NCI-H1092 (cell line): ENCODE measurements around the gene NPY1R.
A peak's percentile ranks its signal among the peaks of the same experiment; 100 is the strongest.

Experiments used
- DNase-seq: peaks from one replicate; lab custom pipeline; 2025; lab: John Stamatoyannopoulos, UW

The NPY1R gene

GRCh38 chr4:163332526-163333406, at the start of gene NPY1R:
Gene NPY1R, minus strand, starts transcription at chr4:163332596. Its CDS starts 6,042 bp downstream, at chr4:163326554.
- peak; percentile 32 for DNase-seq

GRCh38 chr4:163380703-163381102, 48.3 kb upstream of the NPY1R start:
- DNase-seq, result no peak

GRCh38 chr4:163378661-163379060, 46.3 kb upstream of the NPY1R start:
- DNase-seq, result no peak

GRCh38 chr4:163372029-163372428, 39.6 kb upstream of the NPY1R start:
- no peak for DNase-seq

- no peak for DNase-seq
Measured at GRCh38 chr4:163367651-163368050, 35.3 kb upstream of the NPY1R start.

GRCh38 chr4:163356104-163356503, 23.7 kb upstream of the NPY1R start:
- no peak for DNase-seq

GRCh38 chr4:163353054-163353453, 20.7 kb upstream of the NPY1R start:
- no peak for DNase-seq

GRCh38 chr4:163350672-163351071, 18.3 kb upstream of the NPY1R start:
- DNase-seq, result no peak

GRCh38 chr4:163344147-163345125, 12.0 kb upstream of the NPY1R start:
- DNase-seq, result no peak

GRCh38 chr4:163343604-163344146, 11.3 kb upstream of the NPY1R start, which contains the start of gene NPY5R:
Gene NPY5R, plus strand, starts transcription at chr4:163343892. Its CDS starts 6,382 bp downstream, at chr4:163350274.
- no peak for DNase-seq

- no peak for DNase-seq
Measured at GRCh38 chr4:163335384-163335783, 3.0 kb upstream of the NPY1R start.

GRCh38 chr4:163331629-163332376, 593 bp downstream of the NPY1R start:
- DNase-seq, result no peak

- DNase-seq, result no peak
Measured at GRCh38 chr4:163330916-163331628, 1.3 kb downstream of the NPY1R start.

- DNase-seq, result no peak
Measured at GRCh38 chr4:163317110-163317509, 15.3 kb downstream of the NPY1R start.

- no peak for DNase-seq
Measured at GRCh38 chr4:163309466-163309865, 22.9 kb downstream of the NPY1R start.

GRCh38 chr4:163303069-163303468, 29.3 kb downstream of the NPY1R start:
- DNase-seq, result no peak

- DNase-seq, result no peak
Measured at GRCh38 chr4:163300445-163300844, 32.0 kb downstream of the NPY1R start.

GRCh38 chr4:163295138-163295537, 37.3 kb downstream of the NPY1R start:
- DNase-seq, result no peak

GRCh38 chr4:163284304-163284703, 48.1 kb downstream of the NPY1R start:
- no peak for DNase-seq

GRCh38 chr4:163280703-163281519, 51.5 kb downstream of the NPY1R start:
- DNase-seq, result no peak
